ENCODE results near the gene GPATCH1. TPM values are rescaled to one million over a fixed set of nuclear protein-coding genes. Genes with fewer than 3 reads are reported as not detected.

GPATCH1 gene
- total and polyA plus RNA-seq, 9 of the 15 experiments (the other 6 are each of a cell fraction or from before 2014, with no cell fraction given) = 3.7 to 9.7 (median 7.7) TPM

GRCh38 chr19:33118643-33119042 lies 37.7 kb downstream of the GPATCH1 start:
- Histone ChIP-seq H3K9me1 (ENCODE audit: control insufficient read depth, insufficient read depth, low read length) (no peaks in the 10 kb centered on the region), H3K4me1 (replicated peaks in 1 of 2; ENCODE audit: control insufficient read depth in 2 of 2, insufficient read depth in 2 of 2, low read length in 2 of 2) (peaks cover 0 to under 1% of the 10 kb centered on the region in 2 experiments; a peak in 1 of 5 replicates), H4K20me1 (replicated peaks; ENCODE audit: control insufficient read depth, insufficient read depth, low read length) (no peaks in the 10 kb centered on the region), H3K36me3 (ENCODE audit: control insufficient read depth, insufficient read depth, low read length) (peaks cover 43% of the 10 kb centered on the region), H3K9me3 (replicated peaks; ENCODE audit: control insufficient read depth, insufficient read depth, low read depth, low read length) (no peaks in the 10 kb centered on the region), H3K4me2 (ENCODE audit: insufficient read depth, low read length) (no peak overlapping the region), H2AFZ (ENCODE audit: low read depth, low read length) (no peak overlapping the region), H3K4me3 (no peak overlapping the region), H3K27me3 (ENCODE audit: control insufficient read depth in 2 of 2, insufficient read depth in 2 of 2, low read length in 2 of 2) (no peaks in the 10 kb centered on the region), H3K9ac (ENCODE audit: insufficient read depth in 1 of 2, low read depth in 2 of 2, low read length in 2 of 2) (no peak overlapping the region), H3K27ac (ENCODE audit: extremely low read depth, low read depth, low read length) (no peak overlapping the region), H3K79me2 (ENCODE audit: control insufficient read depth, insufficient read depth, low read length) (no peaks in the 10 kb centered on the region)
- CTCF ChIA-PET (ENCODE audit: low intra/inter-chr PET ratio) = interaction anchor here (1.1 to 3.3 kb wide), 2 partner anchors 142 to 144 kb away, joined by 5 to 27 read pairs; no protein-coding TSS in a partner anchor
- TF ChIP-seq HBP1 (CRISPR knock-in tag; IDR thresholded peaks at IDR 0.05) (no peak), ZSCAN32 (CRISPR knock-in tag; IDR thresholded peaks at IDR 0.05) (no peak), TAF1 (IDR thresholded peaks at IDR 0.05; ENCODE audit: control insufficient read depth, extremely low read depth, insufficient read depth, low read length, severe bottlenecking) (no peak)
- POLR2A ChIA-PET = interaction anchor here (0.6 to 1.9 kb wide), 2 partner anchors 9 to 177 kb away, joined by 3 to 8 read pairs; no protein-coding TSS in a partner anchor
- ATAC-seq (no peak), DNase-seq (ENCODE audit: extremely low read depth in 1 of 4, low spot score in 3 of 4) (no peak), FAIRE-seq (no peak)
- no TSS peak for BruUV-seq (replicated peaks)
- WGBS (ENCODE audit: insufficient coverage, low coverage, missing lambda C conversion rate) = 65% methylated on average over 10 of the region's 10 CpGs
- intact Hi-C loops (cut with micrococcal nuclease) = loop anchor here (1.0 kb wide), 1 partner anchor 142 kb away; no protein-coding TSS in a partner anchor
- in situ Hi-C loops (cut with MboI) = no loop called here

All from K562 (cell line).